ENCODE measurements around the gene SLC39A5. TPM values are rescaled to one million over a fixed set of nuclear protein-coding genes. Genes with fewer than 3 reads are reported as not detected.

Gene SLC39A5
- polyA plus RNA-seq, 3 donors = 0.21 to 0.25 TPM; not detected in 1

DNA sequence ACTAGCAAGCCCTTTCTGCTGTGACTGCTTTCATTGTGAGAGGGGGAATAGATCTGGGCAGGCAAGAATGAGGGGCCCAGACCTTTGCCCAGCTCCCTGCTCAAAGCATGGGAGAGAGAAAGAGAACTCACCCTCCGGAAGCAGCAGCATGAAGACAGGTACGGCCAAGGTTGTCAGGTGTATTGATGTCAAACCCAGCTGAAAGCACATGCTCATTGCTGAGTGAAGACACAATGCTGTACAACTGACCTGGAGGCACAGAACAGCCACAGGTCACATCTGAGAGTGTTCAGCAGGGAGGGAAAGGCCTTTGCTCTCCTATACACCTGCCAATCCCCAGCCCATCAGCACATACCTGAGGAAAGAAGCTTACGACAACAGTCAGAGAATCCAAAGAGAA, 22.8 kb downstream of the SLC39A5 start:
- Mint-ChIP-seq H3K27ac (no peak overlapping the region), H3K4me3 (no peak overlapping the region)

DNA sequence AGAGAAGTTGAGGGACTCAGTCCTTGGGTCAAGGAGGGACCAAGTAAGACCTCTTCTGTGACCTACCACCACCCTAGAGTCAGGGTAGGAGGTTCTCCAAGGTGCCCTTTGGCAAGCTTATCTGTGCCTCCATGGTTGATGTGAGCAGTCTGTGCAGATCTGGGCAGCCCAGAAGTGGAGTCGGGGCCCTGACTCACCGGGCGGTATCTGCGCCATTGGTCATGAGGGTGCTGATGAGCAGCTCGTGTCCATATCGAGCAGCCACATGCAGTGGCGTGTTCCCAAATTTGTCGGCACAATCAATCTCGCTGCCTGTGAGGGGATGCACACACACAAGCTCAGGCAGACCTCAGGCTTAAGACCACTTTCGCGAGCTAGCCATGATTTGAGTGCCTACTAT, 23.2 kb downstream of the SLC39A5 start:
- H3K4me2 ChIP-seq (replicated peaks; ENCODE audit: extremely low read depth, low read length, poor library complexity, severe bottlenecking) = no peak overlapping the region
- DNase-seq = no peak
- Mint-ChIP-seq H3K4me1 (peaks cover 11% of the 10 kb centered on the region), H3K9me3 (no peaks in the 10 kb centered on the region), H3K36me3 (peaks cover 62 to 76% of the 10 kb centered on the region in 2 donors), H3K27ac (no peak overlapping the region), H3K4me3 (no peak overlapping the region), H3K27me3 (ENCODE audit: low read depth in 3 of 3) (peaks cover 0 to 1% (median 0%) of the 10 kb centered on the region in 3 donors)
- WGBS (ENCODE audit: insufficient coverage) = 96% methylated on average over 11 of the region's 11 CpGs
- TF ChIP-seq, protein P1, sequence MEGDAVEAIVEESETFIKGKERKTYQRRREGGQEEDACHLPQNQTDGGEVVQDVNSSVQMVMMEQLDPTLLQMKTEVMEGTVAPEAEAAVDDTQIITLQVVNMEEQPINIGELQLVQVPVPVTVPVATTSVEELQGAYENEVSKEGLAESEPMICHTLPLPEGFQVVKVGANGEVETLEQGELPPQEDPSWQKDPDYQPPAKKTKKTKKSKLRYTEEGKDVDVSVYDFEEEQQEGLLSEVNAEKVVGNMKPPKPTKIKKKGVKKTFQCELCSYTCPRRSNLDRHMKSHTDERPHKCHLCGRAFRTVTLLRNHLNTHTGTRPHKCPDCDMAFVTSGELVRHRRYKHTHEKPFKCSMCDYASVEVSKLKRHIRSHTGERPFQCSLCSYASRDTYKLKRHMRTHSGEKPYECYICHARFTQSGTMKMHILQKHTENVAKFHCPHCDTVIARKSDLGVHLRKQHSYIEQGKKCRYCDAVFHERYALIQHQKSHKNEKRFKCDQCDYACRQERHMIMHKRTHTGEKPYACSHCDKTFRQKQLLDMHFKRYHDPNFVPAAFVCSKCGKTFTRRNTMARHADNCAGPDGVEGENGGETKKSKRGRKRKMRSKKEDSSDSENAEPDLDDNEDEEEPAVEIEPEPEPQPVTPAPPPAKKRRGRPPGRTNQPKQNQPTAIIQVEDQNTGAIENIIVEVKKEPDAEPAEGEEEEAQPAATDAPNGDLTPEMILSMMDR (IDR thresholded peaks at IDR 0.05) = no peak
- H3K4me3 ChIP-seq (replicated peaks in 1 of 3; ENCODE audit: low read depth in 2 of 3, low read length in 3 of 3) = no peak overlapping the region
- no peak overlapping the region for H3K9ac ChIP-seq (ENCODE audit: insufficient read depth, low read length, poor library complexity, severe bottlenecking)
- peaks cover 9% of the 10 kb centered on the region in 2 donors for H3K4me1 ChIP-seq (ENCODE audit: control insufficient read depth in 1 of 2, insufficient read depth in 2 of 2, low read length in 2 of 2)
- H4K20me1 ChIP-seq (ENCODE audit: insufficient read depth, low read length) = peaks cover 14% of the 10 kb centered on the region
- H3K9me3 ChIP-seq (replicated peaks in 1 of 2; ENCODE audit: control insufficient read depth in 1 of 2, insufficient read depth in 1 of 2, low read length in 2 of 2) = no peaks in the 10 kb centered on the region
- H3K27ac ChIP-seq (ENCODE audit: low read depth in 1 of 2, low read length in 2 of 2) = no peak overlapping the region
- H2AFZ ChIP-seq (ENCODE audit: insufficient read depth, low read depth, low read length, poor library complexity, severe bottlenecking) = no peak overlapping the region
- no peaks in the 10 kb centered on the region for H3K27me3 ChIP-seq (ENCODE audit: control insufficient read depth in 2 of 2, insufficient read depth in 2 of 2, low read length in 2 of 2)
- intact Hi-C loops (cut with micrococcal nuclease) = loop anchor here in 1 of 2 donors (10.0 kb wide), 1 partner anchor 58 kb away; no protein-coding TSS in a partner anchor
- H3K36me3 ChIP-seq (replicated peaks in 1 of 2; ENCODE audit: control insufficient read depth in 1 of 2, insufficient read depth in 2 of 2, low read length in 2 of 2) = peaks cover 70 to 75% of the 10 kb centered on the region in 2 donors
- H3K79me2 ChIP-seq (ENCODE audit: insufficient read depth, low read length) = peaks cover 18% of the 10 kb centered on the region

More for the DNA sequence above, 22.8 kb downstream of the SLC39A5 start:
- Histone ChIP-seq H3K4me1 (ENCODE audit: control insufficient read depth in 1 of 2, insufficient read depth in 2 of 2, low read length in 2 of 2) (peaks cover 8% of the 10 kb centered on the region in 2 donors), H2AFZ (ENCODE audit: insufficient read depth, low read depth, low read length, poor library complexity, severe bottlenecking) (no peak overlapping the region), H3K9me3 (replicated peaks in 1 of 2; ENCODE audit: control insufficient read depth in 1 of 2, insufficient read depth in 1 of 2, low read length in 2 of 2) (no peaks in the 10 kb centered on the region), H3K27me3 (ENCODE audit: control insufficient read depth in 2 of 2, insufficient read depth in 2 of 2, low read length in 2 of 2) (no peaks in the 10 kb centered on the region), H3K4me2 (replicated peaks; ENCODE audit: extremely low read depth, low read length, poor library complexity, severe bottlenecking) (no peak overlapping the region), H3K4me3 (replicated peaks in 1 of 3; ENCODE audit: low read depth in 2 of 3, low read length in 3 of 3) (no peak overlapping the region), H3K79me2 (ENCODE audit: insufficient read depth, low read length) (peaks cover 14% of the 10 kb centered on the region), H4K20me1 (ENCODE audit: insufficient read depth, low read length) (peaks cover 12% of the 10 kb centered on the region), H3K36me3 (replicated peaks in 1 of 2; ENCODE audit: control insufficient read depth in 1 of 2, insufficient read depth in 2 of 2, low read length in 2 of 2) (peaks cover 75 to 80% of the 10 kb centered on the region in 2 donors), H3K9ac (ENCODE audit: insufficient read depth, low read length, poor library complexity, severe bottlenecking) (no peak overlapping the region), H3K27ac (ENCODE audit: low read depth in 1 of 2, low read length in 2 of 2) (no peak overlapping the region)
- H3K9me3 Mint-ChIP-seq = no peaks in the 10 kb centered on the region
- H3K27me3 Mint-ChIP-seq (ENCODE audit: low read depth in 3 of 3) = peaks cover 0 to 1% (median 0%) of the 10 kb centered on the region in 3 donors
- 100% methylated on average over 1 of the region's 3 CpGs for WGBS (ENCODE audit: insufficient coverage)
- H3K36me3 Mint-ChIP-seq = peaks cover 66 to 81% of the 10 kb centered on the region in 2 donors
- TF ChIP-seq, protein P1 (IDR thresholded peaks at IDR 0.05) = no peak
- peaks cover 11% of the 10 kb centered on the region for H3K4me1 Mint-ChIP-seq
- intact Hi-C loops (cut with micrococcal nuclease) = loop anchor here in 1 of 2 donors (10.0 kb wide), 1 partner anchor 58 kb away; no protein-coding TSS in a partner anchor
- DNase-seq = no peak

Data from CD14-positive monocyte (primary cell).